AG09309 (cell line): ENCODE results near the gene SERP2.

ENCODE experiments used
- DNase-seq: peaks from one replicate; pipeline ENCODE4 v3.0.0-alpha.2; 2010; ENCODE audit warnings: low read depth
- H3K4me3 ChIP-seq: 2 replicates; pipeline ENCODE4 v1.5.1; 2011; ENCODE audit warnings: mild to moderate bottlenecking, low read depth, low read length, moderate library complexity; ENCODE audit not compliant: control insufficient read depth
- CTCF ChIP-seq: IDR thresholded peaks from 2 replicates; pipeline ENCODE4 v1.5.1; 2011; ENCODE audit warnings: mild to moderate bottlenecking, low read depth, low read length, inconsistent platforms; ENCODE audit not compliant: insufficient read depth, control insufficient read depth; ENCODE audit errors: missing control alignments

SERP2 gene

GRCh38 chr13:44439452-44440024, 65.9 kb downstream of the SERP2 start:
- TF ChIP-seq CTCF, result no peak
- no peak for DNase-seq
- H3K4me3 ChIP-seq, result no peak overlapping the region

GRCh38 chr13:44440046-44440608, 66.5 kb downstream of the SERP2 start:
- DNase-seq, result no peak
- TF ChIP-seq CTCF, result no peak
- H3K4me3 ChIP-seq, result no peak overlapping the region
